GM21528 (cell line): ENCODE data around the gene AATK.

Experiments
- ATAC-seq: cut with Tn5 transposase; IDR thresholded peaks from one replicate; pipeline ENCODE4 v1.9.1; 2021; ENCODE audit warnings: mild to moderate bottlenecking, moderate library complexity; ENCODE audit not compliant: unreplicated experiment, low FRiP score

Gene AATK

DNA sequence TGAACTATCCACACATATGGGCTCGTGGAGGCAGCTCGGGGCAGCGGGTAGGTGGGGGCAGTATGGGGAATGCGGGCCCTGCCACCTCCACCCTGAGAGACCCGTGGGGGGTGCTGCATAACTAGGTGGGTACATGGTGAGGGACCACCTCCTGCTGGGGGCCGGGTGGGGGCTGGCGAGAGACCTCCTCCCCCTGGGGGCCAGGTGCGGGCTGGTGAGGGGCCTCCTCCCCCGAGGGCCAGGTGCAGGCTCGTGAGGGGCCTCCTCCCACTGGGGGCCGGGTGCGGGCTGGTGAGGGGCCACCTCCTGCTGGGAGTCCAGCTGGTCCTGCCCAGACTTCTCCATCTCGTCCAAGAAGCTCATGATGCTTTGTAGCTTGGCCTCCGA lies 31.4 kb upstream of the AATK start:
- no peak for ATAC-seq

DNA sequence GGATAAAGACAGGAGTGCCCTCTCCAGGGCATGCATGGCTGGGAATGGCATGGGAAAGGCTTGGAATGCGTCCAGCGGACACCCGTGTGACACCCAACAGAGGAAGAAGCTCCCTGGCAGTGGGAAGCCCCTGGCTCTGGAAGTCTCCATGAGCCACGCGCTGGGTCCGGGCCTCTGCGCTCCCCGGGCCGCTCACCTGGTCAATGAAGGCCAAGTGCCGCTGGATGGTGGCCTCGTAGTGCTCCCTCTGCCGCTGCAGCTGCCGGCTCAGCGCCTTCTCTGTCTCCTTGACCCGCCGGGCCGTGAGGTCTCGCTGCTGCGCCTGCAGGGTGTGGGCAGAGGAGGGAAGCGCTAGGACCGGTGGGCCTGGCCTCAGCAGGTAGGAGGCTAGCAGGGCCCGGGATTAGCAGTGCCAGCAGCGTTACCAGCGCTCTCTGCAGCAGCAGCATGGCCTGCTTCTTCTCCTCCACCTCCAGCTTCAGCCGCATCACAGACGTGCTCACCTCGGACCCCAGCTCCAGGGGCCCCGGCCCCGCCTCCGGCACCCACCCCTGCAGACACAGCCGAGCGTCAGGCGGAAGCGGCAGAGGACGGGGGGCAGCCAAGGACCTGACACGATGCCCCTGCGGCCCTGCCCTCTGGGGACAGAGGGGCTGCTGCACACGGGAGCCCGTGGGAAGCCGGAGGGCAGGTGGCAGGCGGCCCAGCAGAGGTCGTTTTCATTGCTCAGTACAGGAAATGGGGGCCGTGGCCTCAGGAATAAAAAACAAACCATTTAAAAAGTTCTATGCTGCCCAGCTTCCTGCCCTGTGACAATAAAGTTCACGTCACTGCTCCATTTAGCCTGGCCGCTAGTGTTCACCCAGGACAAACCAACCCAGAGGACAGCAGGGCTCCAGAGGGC lies 30.7 kb upstream of the AATK start:
- no peak for ATAC-seq

GRCh38 chr17:81195941-81196495 lies 30.0 kb upstream of the AATK start:
- ATAC-seq: no peak

GRCh38 chr17:81194941-81195901 lies 29.2 kb upstream of the AATK start:
- ATAC-seq: no peak

GRCh38 chr17:81194225-81194760 lies 28.3 kb upstream of the AATK start:
- no peak for ATAC-seq

DNA sequence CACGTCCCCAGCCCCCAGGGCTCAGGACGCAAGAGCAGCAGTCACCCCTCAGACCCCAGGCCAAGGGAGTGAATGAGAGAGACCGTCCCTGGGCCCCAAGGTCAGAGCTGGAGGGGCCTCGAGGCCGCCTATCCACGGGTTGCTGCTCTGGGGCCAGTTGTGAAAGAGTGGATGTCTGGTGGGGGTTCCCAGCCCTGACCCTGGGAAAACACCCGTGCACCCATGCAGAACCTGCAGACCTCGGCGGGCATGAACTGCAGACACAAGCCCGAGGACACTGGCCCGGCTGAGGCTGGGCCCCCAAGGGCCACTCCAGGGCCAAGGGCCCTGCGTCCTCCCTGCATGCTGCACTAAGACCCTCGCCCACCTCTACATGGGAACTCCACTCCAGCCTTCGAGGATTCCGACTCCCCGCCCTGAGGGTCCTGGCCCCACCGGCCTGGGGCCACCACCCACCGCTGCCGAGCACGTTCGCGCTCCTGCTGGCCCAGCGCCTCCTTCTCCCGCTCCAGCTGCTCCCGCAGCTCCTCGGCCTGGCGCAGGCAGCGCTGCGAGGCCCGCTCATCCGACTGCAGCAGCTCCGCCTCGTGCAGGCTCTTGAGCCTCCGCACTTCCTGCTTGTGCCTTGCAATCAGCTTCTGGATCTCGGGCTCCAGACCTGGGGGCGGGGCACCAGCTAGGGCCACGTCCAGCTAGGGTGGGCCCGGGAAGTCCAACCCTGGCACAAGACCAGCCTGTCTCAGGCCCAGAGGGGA lies 27.6 kb upstream of the AATK start:
- ATAC-seq: no peak

DNA sequence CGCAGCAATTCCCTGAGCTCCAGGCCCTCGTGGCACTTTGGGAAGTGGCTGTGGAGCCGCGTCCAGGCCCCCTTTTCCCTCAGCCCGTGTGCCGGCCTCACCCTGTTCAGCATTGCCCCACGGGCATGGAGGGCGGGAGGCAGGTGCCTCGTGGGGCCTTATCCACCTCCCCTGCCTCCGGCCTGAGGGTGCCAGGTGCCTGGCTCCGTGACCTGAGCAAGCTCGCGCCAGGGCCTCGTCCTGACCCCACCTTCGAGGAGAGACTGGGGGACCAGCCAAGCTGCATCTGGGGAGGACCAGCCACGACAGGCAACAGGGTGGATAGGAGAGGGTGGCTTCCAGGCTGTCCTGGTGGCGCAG lies 27.0 kb upstream of the AATK start:
- no peak for ATAC-seq

GRCh38 chr17:81192386-81193050 lies 26.5 kb upstream of the AATK start:
- no peak for ATAC-seq

DNA sequence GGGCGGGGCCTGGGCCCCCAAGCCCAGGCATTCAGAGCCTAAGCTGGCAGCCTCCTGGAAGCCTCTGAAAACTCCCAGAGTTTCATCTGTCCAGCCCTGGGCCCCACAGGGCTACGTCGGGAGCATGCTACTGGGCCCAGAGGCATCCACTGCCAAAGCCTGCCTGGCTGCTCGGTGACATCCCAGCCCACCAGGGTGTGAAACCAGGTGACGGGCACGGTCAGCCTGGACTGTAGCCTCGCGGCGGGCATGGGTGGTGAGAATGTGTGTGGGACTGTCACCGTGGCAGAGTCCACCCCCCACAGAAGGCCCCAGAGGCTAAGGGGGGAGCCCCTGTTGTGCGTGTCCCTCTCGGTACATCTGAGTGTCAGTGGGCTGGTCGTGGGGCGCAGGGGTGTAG lies 25.6 kb upstream of the AATK start:
- ATAC-seq: no peak

- ATAC-seq: no peak
Measured at GRCh38 chr17:81191116-81191515, 25.1 kb upstream of the AATK start.

GRCh38 chr17:81190591-81190990 lies 24.6 kb upstream of the AATK start:
- no peak for ATAC-seq

- ATAC-seq: no peak
Measured at GRCh38 chr17:81189670-81190530, 23.9 kb upstream of the AATK start.

DNA sequence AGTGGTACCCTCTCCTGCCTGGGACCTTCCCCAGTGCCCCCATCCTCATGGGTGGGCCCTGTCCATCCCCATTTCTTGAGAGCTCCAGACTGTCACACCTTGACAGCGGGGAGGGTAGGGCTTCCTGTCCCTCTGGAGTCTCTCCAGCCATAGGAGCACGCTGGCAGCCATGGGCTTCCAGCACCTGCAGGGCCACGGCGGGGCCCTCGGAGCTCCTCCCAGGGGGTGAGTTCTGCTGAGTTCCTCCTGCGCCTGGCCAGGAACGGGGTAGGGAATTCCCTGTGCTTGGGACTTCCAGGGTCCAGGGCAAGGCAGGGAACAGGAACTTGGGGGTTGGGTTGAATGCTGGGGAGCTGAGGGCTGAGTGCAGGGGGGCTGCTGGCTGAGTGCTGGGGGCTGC lies 23.0 kb upstream of the AATK start:
- no peak for ATAC-seq

DNA sequence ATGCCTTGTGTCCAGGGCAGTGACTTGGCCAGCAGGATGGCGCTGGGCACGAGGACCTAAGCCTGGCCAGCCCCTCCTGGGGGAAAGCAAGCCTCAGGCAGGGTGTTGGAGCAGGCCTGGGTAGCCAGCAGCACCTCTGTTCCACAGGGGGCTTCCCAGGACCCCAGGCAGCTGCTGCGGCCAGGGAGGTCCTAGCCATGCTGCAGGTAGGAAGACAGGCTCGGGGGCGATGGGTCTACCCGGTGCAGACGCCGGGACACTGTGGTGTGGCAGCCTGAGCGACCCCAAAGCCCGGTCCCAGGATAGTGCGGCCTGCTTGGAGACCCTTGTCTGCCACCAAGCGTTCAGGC lies 22.4 kb upstream of the AATK start:
- no peak for ATAC-seq

DNA sequence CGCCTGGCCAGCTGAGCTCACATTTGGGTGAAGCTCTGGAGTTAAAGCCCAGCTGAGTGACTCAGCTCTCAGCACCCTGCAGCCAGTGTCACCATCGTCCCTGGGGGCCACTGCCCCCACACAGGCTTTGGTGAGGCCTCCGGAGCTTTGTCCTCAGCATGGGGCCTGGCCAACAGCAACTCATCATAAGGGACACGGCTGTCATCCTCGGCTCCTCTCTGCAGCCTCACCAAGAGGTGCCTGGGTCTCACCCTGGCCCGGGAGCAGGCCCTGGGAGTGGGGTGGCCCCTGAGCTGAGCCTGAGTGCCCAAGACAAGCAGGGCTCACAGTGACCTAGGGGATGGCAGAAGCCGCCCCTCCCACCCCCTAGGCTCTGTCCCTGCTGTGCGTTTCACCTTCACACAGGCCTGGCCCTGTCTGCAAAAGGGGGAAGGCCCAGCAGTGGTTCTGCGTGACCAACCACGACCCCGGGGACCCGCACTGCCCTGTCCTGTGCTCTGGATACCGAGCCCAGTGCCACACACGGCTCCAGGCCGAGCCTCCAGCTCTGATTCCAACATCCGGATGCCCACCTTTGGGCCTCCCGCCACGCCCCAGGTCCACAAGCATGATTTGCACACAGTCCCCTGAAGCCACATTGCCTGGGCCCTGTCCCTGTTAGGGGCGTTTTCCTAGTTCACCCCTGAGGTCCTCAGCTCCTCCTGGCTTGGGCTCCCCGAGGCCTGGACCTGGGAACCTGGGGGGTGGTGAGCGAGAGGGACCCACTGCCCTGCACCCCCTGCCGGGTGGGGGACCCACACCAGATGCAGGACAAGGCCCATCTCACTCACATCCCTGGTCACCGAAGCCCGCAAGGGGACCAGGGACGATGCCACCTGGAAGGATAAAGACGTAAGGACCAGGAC lies 21.8 kb upstream of the AATK start:
- no peak for ATAC-seq

DNA sequence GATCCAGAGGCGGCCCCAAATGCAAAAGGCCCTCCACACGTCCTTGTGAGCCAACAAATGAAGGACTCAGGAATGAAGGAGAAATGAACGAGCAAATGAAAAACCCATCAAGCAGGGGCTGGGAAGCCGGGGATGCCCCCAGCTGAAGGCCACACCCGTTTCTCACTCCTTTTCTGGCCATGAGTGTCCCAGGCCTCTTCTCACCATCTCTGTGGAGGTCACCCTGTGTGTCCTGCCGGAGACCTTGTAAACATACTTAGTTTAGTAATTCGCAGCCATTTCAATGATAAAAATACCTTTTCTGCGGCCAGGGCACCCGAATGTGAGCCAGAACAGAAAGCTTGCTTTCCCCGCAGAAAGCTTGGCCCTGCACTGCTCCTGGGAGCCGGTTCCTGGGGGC lies 21.1 kb upstream of the AATK start:
- no peak for ATAC-seq

DNA sequence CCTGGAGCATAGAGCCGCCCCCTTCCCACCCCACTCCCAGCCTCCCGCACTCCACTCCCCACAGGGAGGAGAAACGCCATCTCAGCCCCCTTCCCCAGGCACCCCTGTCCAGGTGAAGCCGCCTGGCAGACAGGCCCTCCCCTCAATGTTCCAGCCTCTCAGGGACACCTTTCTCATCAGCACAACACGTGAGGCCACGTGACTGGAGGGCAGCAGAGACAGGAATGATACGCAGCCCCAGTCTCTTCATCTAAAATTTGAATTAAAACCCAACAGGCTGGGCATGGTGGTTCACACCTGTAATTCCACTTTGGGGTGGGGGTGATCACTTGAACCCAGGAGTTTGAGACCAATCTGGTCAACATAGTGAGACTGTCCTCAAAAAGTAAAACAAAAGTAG lies 20.2 kb upstream of the AATK start:
- no peak for ATAC-seq

GRCh38 chr17:81184555-81184954 lies 18.5 kb upstream of the AATK start:
- ATAC-seq: no peak
